ENCODE results near the gene SHANK3. TPM values are rescaled to one million over a fixed set of nuclear protein-coding genes. Genes with fewer than 3 reads are reported as not detected.
"Not testable (repeated sequence)": the region's sequence is repeated elsewhere in the genome, so short reads cannot be mapped to it uniquely, and the experiment has no call there.

SHANK3 gene
- total RNA-seq, 5 donors from 2014 or later (not counting 1 experiment from before 2014, with no cell fraction given) = 0.22 to 0.47 (median 0.28) TPM

DNA sequence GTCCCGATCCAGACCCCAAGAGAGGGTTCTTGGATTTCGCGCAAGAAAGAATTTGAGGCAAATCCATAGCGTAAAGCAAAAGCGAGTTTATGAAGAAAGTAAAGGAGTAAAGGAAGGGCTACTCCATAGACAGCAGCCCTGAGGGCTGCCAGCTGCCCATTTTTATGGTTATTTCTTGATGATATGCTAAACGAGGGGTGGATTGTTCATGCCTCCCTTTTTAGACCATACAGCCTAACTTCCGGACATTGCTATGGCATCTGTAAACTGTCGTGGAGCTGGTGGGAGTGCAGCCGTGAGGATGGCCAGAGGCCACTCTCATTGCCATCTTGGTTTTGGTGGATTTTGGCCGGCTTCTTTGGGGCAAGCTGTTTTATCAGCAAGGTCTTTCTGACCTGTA lies 19.4 kb upstream of the SHANK3 start:
- no peaks in the 10 kb centered on the region for H3K9me3 ChIP-seq
- H3K4me3 ChIP-seq (ENCODE audit: control insufficient read depth in 1 of 2, extremely low read depth in 1 of 2, low read length in 1 of 2) = no peak overlapping the region
- no peaks in the 10 kb centered on the region for H3K36me3 Mint-ChIP-seq
- H3K4me3 Mint-ChIP-seq = no peak overlapping the region
- ChIA-PET POLR2A (no interaction called here), CTCF (no interaction called here)
- WGBS (ENCODE audit: insufficient coverage) = 90% methylated on average over 2 of the region's 10 CpGs
- H3K27ac ChIP-seq (ENCODE audit: low read length) = no peak overlapping the region
- no peak overlapping the region for H3K27ac Mint-ChIP-seq
- no peaks in the 10 kb centered on the region for H3K36me3 ChIP-seq (ENCODE audit: control insufficient read depth in 2 of 2, extremely low read depth in 1 of 2, insufficient read depth in 1 of 2, low read length in 1 of 2)
- H3K27me3 Mint-ChIP-seq = peaks cover 4 to 18% of the 10 kb centered on the region in 2 donors
- H3K4me1 Mint-ChIP-seq = no peaks in the 10 kb centered on the region
- ATAC-seq (replicated peaks in 1 of 4) (no peak), DNase-seq (no peak)
- peaks cover 0 to 36% of the 10 kb centered on the region in 2 experiments for H3K27me3 ChIP-seq (replicated peaks in 1 of 2; ENCODE audit: control insufficient read depth in 2 of 2, extremely low read depth in 1 of 2, insufficient read depth in 2 of 2, low read length in 1 of 2)
- H3K4me1 ChIP-seq (ENCODE audit: control insufficient read depth in 1 of 2, extremely low read depth in 1 of 2, insufficient read depth in 2 of 2, low read length in 2 of 2) = no peaks in the 10 kb centered on the region
- H3K9me3 Mint-ChIP-seq = peaks cover 0 to 4% (median 0%) of the 10 kb centered on the region in 3 donors

DNA sequence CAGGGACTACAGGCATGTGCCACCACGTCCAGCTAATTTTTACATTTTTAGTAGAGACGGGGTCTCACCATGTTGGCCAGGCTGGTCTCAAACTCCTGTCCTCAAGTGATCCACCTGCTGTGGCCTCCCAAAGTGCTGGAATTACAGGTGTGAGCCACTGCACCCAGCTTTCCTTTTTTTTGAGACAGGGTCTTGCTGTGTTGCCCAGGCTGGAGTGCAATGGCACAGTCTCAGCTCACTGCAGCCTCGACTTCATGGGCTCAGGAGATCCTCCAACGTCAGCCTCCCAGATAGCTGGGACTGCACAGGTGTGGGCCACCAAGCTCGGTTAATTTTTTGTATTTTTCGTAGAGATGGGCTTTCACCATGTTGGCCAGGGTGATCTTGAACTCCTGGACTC lies 18.0 kb upstream of the SHANK3 start:
- ATAC-seq (replicated peaks in 1 of 4) = not testable (repeated sequence)

GRCh38 chr22:50656122-50657070 lies 16.2 kb upstream of the SHANK3 start:
- 71% methylated on average over 18 of the region's 23 CpGs for WGBS (ENCODE audit: insufficient coverage)
- DNase-seq (no peak), ATAC-seq (replicated peaks in 1 of 4) (no peak)
- Histone ChIP-seq H3K4me1 (ENCODE audit: control insufficient read depth in 1 of 2, extremely low read depth in 1 of 2, insufficient read depth in 2 of 2, low read length in 2 of 2) (no peaks in the 10 kb centered on the region), H3K27me3 (replicated peaks in 1 of 2; ENCODE audit: control insufficient read depth in 2 of 2, extremely low read depth in 1 of 2, insufficient read depth in 2 of 2, low read length in 1 of 2) (peaks cover 0 to 46% of the 10 kb centered on the region in 2 experiments), H3K27ac (ENCODE audit: low read length) (no peak overlapping the region), H3K4me3 (ENCODE audit: control insufficient read depth in 1 of 2, extremely low read depth in 1 of 2, low read length in 1 of 2) (no peak overlapping the region), H3K9me3 (no peaks in the 10 kb centered on the region), H3K36me3 (ENCODE audit: control insufficient read depth in 2 of 2, extremely low read depth in 1 of 2, insufficient read depth in 1 of 2, low read length in 1 of 2) (no peaks in the 10 kb centered on the region)
- Mint-ChIP-seq H3K36me3 (no peaks in the 10 kb centered on the region), H3K9me3 (no peaks in the 10 kb centered on the region), H3K27ac (no peak overlapping the region), H3K4me1 (no peaks in the 10 kb centered on the region), H3K4me3 (no peak overlapping the region), H3K27me3 (peaks cover 4 to 29% of the 10 kb centered on the region in 2 donors)
- POLR2A ChIA-PET = no interaction called here
- CTCF ChIA-PET = no interaction called here

More for the DNA sequence above, 18.0 kb upstream of the SHANK3 start:
- DNase-seq; H3K27ac ChIP-seq (ENCODE audit: low read length); H3K9me3 ChIP-seq; CTCF ChIA-PET; H3K4me1 Mint-ChIP-seq; H3K36me3 ChIP-seq (ENCODE audit: control insufficient read depth in 2 of 2, extremely low read depth in 1 of 2, insufficient read depth in 1 of 2, low read length in 1 of 2); H3K9me3 Mint-ChIP-seq; H3K36me3 Mint-ChIP-seq; H3K4me3 ChIP-seq (ENCODE audit: control insufficient read depth in 1 of 2, extremely low read depth in 1 of 2, low read length in 1 of 2); H3K4me3 Mint-ChIP-seq; H3K4me1 ChIP-seq (ENCODE audit: control insufficient read depth in 1 of 2, extremely low read depth in 1 of 2, insufficient read depth in 2 of 2, low read length in 2 of 2); H3K27ac Mint-ChIP-seq; POLR2A ChIA-PET: not testable (repeated sequence)
- H3K27me3 Mint-ChIP-seq = peaks cover 4 to 21% of the 10 kb centered on the region in 2 donors
- peaks cover 0 to 41% of the 10 kb centered on the region in 2 experiments for H3K27me3 ChIP-seq (replicated peaks in 1 of 2; ENCODE audit: control insufficient read depth in 2 of 2, extremely low read depth in 1 of 2, insufficient read depth in 2 of 2, low read length in 1 of 2)
- 69% methylated on average over 6 of the region's 6 CpGs for WGBS (ENCODE audit: insufficient coverage)

DNA sequence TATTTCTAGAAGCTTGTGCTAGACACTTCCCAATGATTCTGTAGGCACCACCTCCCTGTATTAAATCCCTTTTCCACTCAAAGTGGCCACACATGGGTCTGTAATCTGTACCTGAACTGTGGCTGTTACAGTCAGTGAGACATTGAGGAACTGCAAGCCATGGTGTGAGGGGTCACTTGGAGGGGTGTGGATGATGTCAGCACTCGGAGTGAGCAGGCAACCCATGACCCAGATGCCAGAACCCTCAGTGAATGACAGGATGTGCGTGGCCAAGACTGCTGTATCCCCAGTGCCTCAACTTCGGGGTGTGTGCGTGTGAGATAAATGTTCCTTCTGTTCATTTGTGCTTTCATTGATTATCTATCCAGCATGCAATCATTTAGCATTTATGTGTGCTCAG lies 14.7 kb upstream of the SHANK3 start:
- Mint-ChIP-seq H3K9me3 (no peaks in the 10 kb centered on the region), H3K36me3 (no peaks in the 10 kb centered on the region), H3K27me3 (peaks cover 4 to 30% of the 10 kb centered on the region in 2 donors), H3K4me3 (no peak overlapping the region), H3K4me1 (no peaks in the 10 kb centered on the region), H3K27ac (no peak overlapping the region)
- H3K36me3 ChIP-seq (ENCODE audit: control insufficient read depth in 2 of 2, extremely low read depth in 1 of 2, insufficient read depth in 1 of 2, low read length in 1 of 2) = no peaks in the 10 kb centered on the region
- CTCF ChIA-PET = no interaction called here
- no peak for DNase-seq
- no peak overlapping the region for H3K27ac ChIP-seq (ENCODE audit: low read length)
- no peak for ATAC-seq (replicated peaks in 1 of 4)
- no peaks in the 10 kb centered on the region for H3K4me1 ChIP-seq (ENCODE audit: control insufficient read depth in 1 of 2, extremely low read depth in 1 of 2, insufficient read depth in 2 of 2, low read length in 2 of 2)
- H3K27me3 ChIP-seq (replicated peaks in 1 of 2; ENCODE audit: control insufficient read depth in 2 of 2, extremely low read depth in 1 of 2, insufficient read depth in 2 of 2, low read length in 1 of 2) = peaks cover 0 to 46% of the 10 kb centered on the region in 2 experiments
- POLR2A ChIA-PET = no interaction called here
- H3K9me3 ChIP-seq = no peaks in the 10 kb centered on the region
- no peak overlapping the region for H3K4me3 ChIP-seq (ENCODE audit: control insufficient read depth in 1 of 2, extremely low read depth in 1 of 2, low read length in 1 of 2)
- 73% methylated on average over 4 of the region's 4 CpGs for WGBS (ENCODE audit: insufficient coverage)

GRCh38 chr22:50659711-50660110 lies 12.9 kb upstream of the SHANK3 start:
- H3K9me3 ChIP-seq; POLR2A ChIA-PET; H3K36me3 Mint-ChIP-seq; H3K36me3 ChIP-seq (ENCODE audit: control insufficient read depth in 2 of 2, extremely low read depth in 1 of 2, insufficient read depth in 1 of 2, low read length in 1 of 2); ATAC-seq (replicated peaks in 1 of 4); H3K4me1 Mint-ChIP-seq; H3K9me3 Mint-ChIP-seq; H3K4me3 ChIP-seq (ENCODE audit: control insufficient read depth in 1 of 2, extremely low read depth in 1 of 2, low read length in 1 of 2); DNase-seq; H3K27ac Mint-ChIP-seq; H3K27ac ChIP-seq (ENCODE audit: low read length); H3K4me1 ChIP-seq (ENCODE audit: control insufficient read depth in 1 of 2, extremely low read depth in 1 of 2, insufficient read depth in 2 of 2, low read length in 2 of 2); CTCF ChIA-PET; H3K4me3 Mint-ChIP-seq: not testable (repeated sequence)
- peaks cover 4 to 32% of the 10 kb centered on the region in 2 donors for H3K27me3 Mint-ChIP-seq
- no CpG with 5 or more reads among the region's 7 CpGs for WGBS (ENCODE audit: insufficient coverage)
- H3K27me3 ChIP-seq (replicated peaks in 1 of 2; ENCODE audit: control insufficient read depth in 2 of 2, extremely low read depth in 1 of 2, insufficient read depth in 2 of 2, low read length in 1 of 2) = peaks cover 0 to 37% of the 10 kb centered on the region in 2 experiments

GRCh38 chr22:50660306-50660705 lies 12.3 kb upstream of the SHANK3 start:
- ATAC-seq (replicated peaks in 1 of 4) (no peak), DNase-seq (no peak)
- Mint-ChIP-seq H3K4me1 (no peaks in the 10 kb centered on the region), H3K36me3 (no peaks in the 10 kb centered on the region), H3K9me3 (no peaks in the 10 kb centered on the region), H3K27ac (no peak overlapping the region), H3K4me3 (no peak overlapping the region), H3K27me3 (peaks cover 3 to 29% of the 10 kb centered on the region in 2 donors)
- H3K4me3 ChIP-seq (ENCODE audit: control insufficient read depth in 1 of 2, extremely low read depth in 1 of 2, low read length in 1 of 2) = no peak overlapping the region
- no peaks in the 10 kb centered on the region for H3K4me1 ChIP-seq (ENCODE audit: control insufficient read depth in 1 of 2, extremely low read depth in 1 of 2, insufficient read depth in 2 of 2, low read length in 2 of 2)
- H3K36me3 ChIP-seq (ENCODE audit: control insufficient read depth in 2 of 2, extremely low read depth in 1 of 2, insufficient read depth in 1 of 2, low read length in 1 of 2) = no peaks in the 10 kb centered on the region
- peaks cover 0 to 34% of the 10 kb centered on the region in 2 experiments for H3K27me3 ChIP-seq (replicated peaks in 1 of 2; ENCODE audit: control insufficient read depth in 2 of 2, extremely low read depth in 1 of 2, insufficient read depth in 2 of 2, low read length in 1 of 2)
- no peak overlapping the region for H3K27ac ChIP-seq (ENCODE audit: low read length)
- ChIA-PET POLR2A (no interaction called here), CTCF (no interaction called here)
- no peaks in the 10 kb centered on the region for H3K9me3 ChIP-seq
